ENCODE results near the gene EEF1AKMT2.
"Not testable (repeated sequence)": the region's sequence is repeated elsewhere in the genome, so short reads cannot be mapped to it uniquely, and the experiment has no call there.

The EEF1AKMT2 gene

GRCh38 chr10:124791547-124792348 lies at the start of gene EEF1AKMT2:
TSS of gene EEF1AKMT2 (minus strand) at chr10:124791887. CDS start at chr10:124791833, 54 bp downstream.
- DNase-seq, result peak; percentile 28 to 75

- no peak for DNase-seq
These were observed 46.0 kb upstream of the EEF1AKMT2 start for GRCh38 chr10:124837687-124838086.

GRCh38 chr10:124831116-124831515 lies 39.4 kb upstream of the EEF1AKMT2 start:
- DNase-seq, result no peak

GRCh38 chr10:124830445-124830844 lies 38.8 kb upstream of the EEF1AKMT2 start:
- DNase-seq, result no peak

GRCh38 chr10:124829447-124830115 lies 37.9 kb upstream of the EEF1AKMT2 start:
- no peak for DNase-seq

GRCh38 chr10:124827474-124827873 lies 35.8 kb upstream of the EEF1AKMT2 start:
- no peak for DNase-seq

- DNase-seq, result no peak
These were observed 34.6 kb upstream of the EEF1AKMT2 start for GRCh38 chr10:124826262-124826661.

GRCh38 chr10:124825702-124826101 lies 34.0 kb upstream of the EEF1AKMT2 start:
- no peak for DNase-seq

- DNase-seq, result not testable (repeated sequence)
These were observed 33.2 kb upstream of the EEF1AKMT2 start for GRCh38 chr10:124824932-124825331.

- no peak for DNase-seq
These were observed 32.8 kb upstream of the EEF1AKMT2 start for GRCh38 chr10:124824507-124824906.

GRCh38 chr10:124821520-124821919 lies 29.8 kb upstream of the EEF1AKMT2 start:
- no peak for DNase-seq

GRCh38 chr10:124820121-124820520 lies 28.4 kb upstream of the EEF1AKMT2 start:
- no peak for DNase-seq

GRCh38 chr10:124802313-124802675 lies 10.6 kb upstream of the EEF1AKMT2 start:
- no peak for DNase-seq

GRCh38 chr10:124799211-124799610 lies 7.5 kb upstream of the EEF1AKMT2 start:
- no peak for DNase-seq

- DNase-seq, result no peak
These were observed 7.1 kb upstream of the EEF1AKMT2 start for GRCh38 chr10:124798781-124799180.

- no peak for DNase-seq
These were observed 6.7 kb upstream of the EEF1AKMT2 start for GRCh38 chr10:124798364-124798763.

- DNase-seq, result no peak
These were observed 1.3 kb upstream of the EEF1AKMT2 start for GRCh38 chr10:124792998-124793352.

GRCh38 chr10:124782900-124783299 lies 8.8 kb downstream of the EEF1AKMT2 start:
- not testable (repeated sequence) for DNase-seq

- DNase-seq, result no peak
These were observed 22.9 kb downstream of the EEF1AKMT2 start for GRCh38 chr10:124768791-124769190.

- DNase-seq, result no peak
These were observed 26.4 kb downstream of the EEF1AKMT2 start for GRCh38 chr10:124765256-124765655.

GRCh38 chr10:124763267-124763666 lies 28.4 kb downstream of the EEF1AKMT2 start:
- DNase-seq, result no peak

GRCh38 chr10:124762281-124762680 lies 29.4 kb downstream of the EEF1AKMT2 start:
- DNase-seq, result no peak

GRCh38 chr10:124756156-124756903 lies 35.4 kb downstream of the EEF1AKMT2 start:
- DNase-seq, result no peak

GRCh38 chr10:124755581-124755980 lies 36.1 kb downstream of the EEF1AKMT2 start:
- DNase-seq, result no peak

All from NCI-H446 (cell line).